Cardiac muscle cell (in vitro differentiated cells and primary cell): Measurements from ENCODE around the gene KLF11. TPM values are rescaled to one million over a fixed set of nuclear protein-coding genes. Genes with fewer than 3 reads are reported as not detected.

Source experiments
- DNase-seq, 2 donors: peaks; one replicate each; pipeline versions ENCODE4 v3.0.0 to v3.0.0-alpha.2; 2010 to 2017; ENCODE audit warnings: low read depth in 1 of 2, low spot score in 1 of 2
- H3K27ac ChIP-seq: fragments of 200-600 bp; sonication (generic); 2 replicates; pipeline ENCODE4 v1.5.1; 2016
- H3K27me3 ChIP-seq: fragments of 200-600 bp; sonication (generic); 2 replicates; pipeline ENCODE4 v1.6.0; 2016; ENCODE audit warnings: control low read depth
- H3K36me3 ChIP-seq: fragments of 200-600 bp; sonication (generic); 2 replicates; pipeline ENCODE4 v1.5.1; 2016; ENCODE audit warnings: control low read depth
- H3K4me1 ChIP-seq: fragments of 200-600 bp; sonication (generic); 2 replicates; pipeline ENCODE4 v1.8.1; 2017; ENCODE audit warnings: low read depth, mild to moderate bottlenecking, mixed run types
- H3K4me3 ChIP-seq: fragments of 200-600 bp; sonication (generic); 2 replicates; pipeline ENCODE4 v1.5.1; 2016; ENCODE audit warnings: mild to moderate bottlenecking
- H3K9me3 ChIP-seq: fragments of 200-600 bp; sonication (generic); 2 replicates; pipeline ENCODE4 v1.5.1; 2017; ENCODE audit warnings: low read depth, mild to moderate bottlenecking, control low read depth
- polyA plus RNA-seq: library from polyadenylated mRNA; unstranded; fragments of >200 nt; fragmentation: Nextera tagmentation; extraction: Ambion mirVana; gene quantifications from 2 replicates; pipeline ENCODE4 v1.2.1, GENCODE V29; 2016
- total RNA-seq: library from RNA; depleted of rRNA; stranded (reverse); fragments of >200 nt; gene quantifications from 2 replicates; pipeline ENCODE4 v1.2.3, GENCODE V29; 2016
- TF ChIP-seq, protein P1 (sequence below): IDR thresholded peaks from 2 replicates; pipeline ENCODE4 v1.5.1; 2012; ENCODE audit warnings: low read depth, mild to moderate bottlenecking, low read length

Gene KLF11
- total and polyA plus RNA-seq, 2 experiments from 2014 or later: 11.9 to 13.0 TPM

DNA sequence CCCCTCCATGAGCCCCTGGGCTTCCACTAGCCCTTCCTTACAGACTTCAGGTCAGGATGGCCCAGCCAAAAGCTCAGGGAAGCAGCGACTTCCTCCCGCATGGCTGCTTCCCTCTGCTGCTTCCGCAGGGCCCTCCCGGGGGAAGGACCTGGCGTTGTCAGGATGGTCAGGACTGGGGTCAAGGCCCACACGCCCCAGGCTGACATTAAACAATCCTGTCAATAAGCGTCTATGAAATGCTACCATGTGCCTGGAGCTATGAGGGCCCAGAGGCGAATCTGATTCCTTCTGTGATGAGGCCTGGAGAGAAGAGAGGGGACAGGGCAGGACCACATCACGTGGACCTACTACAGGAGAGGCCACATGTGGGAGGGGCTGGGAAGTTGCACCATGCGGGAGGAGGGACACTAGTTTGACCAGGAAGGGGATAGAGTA is 19.6 kb downstream of the KLF11 start:
- no peaks in the 10 kb centered on the region for H3K9me3 ChIP-seq
- no peaks in the 10 kb centered on the region for H3K27me3 ChIP-seq
- no peaks in the 10 kb centered on the region for H3K4me1 ChIP-seq
- TF ChIP-seq, protein P1, sequence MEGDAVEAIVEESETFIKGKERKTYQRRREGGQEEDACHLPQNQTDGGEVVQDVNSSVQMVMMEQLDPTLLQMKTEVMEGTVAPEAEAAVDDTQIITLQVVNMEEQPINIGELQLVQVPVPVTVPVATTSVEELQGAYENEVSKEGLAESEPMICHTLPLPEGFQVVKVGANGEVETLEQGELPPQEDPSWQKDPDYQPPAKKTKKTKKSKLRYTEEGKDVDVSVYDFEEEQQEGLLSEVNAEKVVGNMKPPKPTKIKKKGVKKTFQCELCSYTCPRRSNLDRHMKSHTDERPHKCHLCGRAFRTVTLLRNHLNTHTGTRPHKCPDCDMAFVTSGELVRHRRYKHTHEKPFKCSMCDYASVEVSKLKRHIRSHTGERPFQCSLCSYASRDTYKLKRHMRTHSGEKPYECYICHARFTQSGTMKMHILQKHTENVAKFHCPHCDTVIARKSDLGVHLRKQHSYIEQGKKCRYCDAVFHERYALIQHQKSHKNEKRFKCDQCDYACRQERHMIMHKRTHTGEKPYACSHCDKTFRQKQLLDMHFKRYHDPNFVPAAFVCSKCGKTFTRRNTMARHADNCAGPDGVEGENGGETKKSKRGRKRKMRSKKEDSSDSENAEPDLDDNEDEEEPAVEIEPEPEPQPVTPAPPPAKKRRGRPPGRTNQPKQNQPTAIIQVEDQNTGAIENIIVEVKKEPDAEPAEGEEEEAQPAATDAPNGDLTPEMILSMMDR: no peak
- H3K36me3 ChIP-seq: no peaks in the 10 kb centered on the region
- DNase-seq: no peak
- no peak overlapping the region for H3K4me3 ChIP-seq
- no peak overlapping the region for H3K27ac ChIP-seq

DNA sequence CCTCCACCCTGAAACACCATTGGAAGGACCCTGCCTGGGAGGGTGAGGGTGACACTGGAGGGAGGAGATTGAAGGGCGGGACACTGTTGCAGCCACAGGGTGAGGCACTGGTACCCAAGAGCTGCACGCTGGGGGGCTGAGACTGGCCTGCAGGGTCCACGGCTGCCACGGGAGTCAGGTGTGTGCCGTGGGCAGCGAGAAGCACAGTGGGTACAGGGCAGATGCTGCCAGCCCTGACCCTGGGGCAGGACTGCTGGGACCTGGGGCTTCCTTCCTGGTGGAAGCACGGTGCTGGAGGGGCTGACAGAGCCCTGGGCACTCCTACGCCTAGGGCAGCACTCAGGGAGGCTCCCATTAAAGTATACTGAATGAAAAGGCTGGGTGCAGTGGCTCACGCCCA is 20.2 kb downstream of the KLF11 start:
- DNase-seq: no peak
- Histone ChIP-seq H3K27me3 (no peaks in the 10 kb centered on the region), H3K9me3 (no peaks in the 10 kb centered on the region), H3K4me3 (no peak overlapping the region), H3K4me1 (no peaks in the 10 kb centered on the region), H3K36me3 (no peaks in the 10 kb centered on the region), H3K27ac (no peak overlapping the region)
- TF ChIP-seq, protein P1: no peak

DNA sequence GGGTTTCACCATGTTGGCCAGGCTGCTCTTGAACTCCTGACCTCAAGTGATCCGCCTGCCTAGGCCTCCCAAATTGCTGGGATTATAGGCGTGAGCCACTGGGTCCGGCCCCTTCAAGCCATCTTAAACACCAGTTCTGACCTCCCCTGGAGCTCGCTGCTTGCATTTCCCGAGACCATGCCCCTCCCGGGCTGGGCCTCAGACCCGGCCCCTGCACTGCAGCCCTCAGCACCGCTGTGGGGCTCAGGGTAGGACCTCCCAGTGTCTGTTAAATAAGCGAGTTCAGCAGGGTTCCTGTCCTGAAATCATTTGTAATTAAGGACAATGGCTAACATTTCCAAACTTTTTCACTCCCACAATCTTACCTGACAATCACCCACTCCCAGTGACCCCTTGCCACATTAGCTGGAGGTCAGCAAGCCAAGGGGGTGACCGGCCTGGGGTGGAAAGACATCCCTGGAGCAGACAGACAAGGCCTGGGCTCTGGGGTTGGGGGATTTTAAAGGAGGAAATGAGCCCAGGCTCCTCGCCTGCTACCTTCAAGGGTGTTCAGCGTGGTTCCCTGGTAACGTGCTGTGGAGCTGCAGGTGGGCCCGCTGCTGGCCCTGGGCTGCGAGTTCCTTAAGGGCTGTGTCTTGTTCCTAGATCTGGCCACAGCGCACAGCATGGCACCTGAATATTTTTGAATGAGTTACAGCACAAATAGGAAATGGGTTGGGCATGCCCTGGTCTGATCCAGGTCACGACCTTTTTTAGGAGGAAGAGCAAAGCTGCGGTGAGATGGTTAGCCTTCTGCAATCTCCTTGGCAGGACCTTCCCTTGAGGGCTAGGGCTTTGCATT is 21.8 kb downstream of the KLF11 start:
- H3K27me3 ChIP-seq: no peaks in the 10 kb centered on the region
- TF ChIP-seq, protein P1: no peak
- DNase-seq: no peak
- H3K36me3 ChIP-seq: no peaks in the 10 kb centered on the region
- no peak overlapping the region for H3K27ac ChIP-seq
- no peak overlapping the region for H3K4me3 ChIP-seq
- H3K9me3 ChIP-seq: no peaks in the 10 kb centered on the region
- H3K4me1 ChIP-seq: no peaks in the 10 kb centered on the region

DNA sequence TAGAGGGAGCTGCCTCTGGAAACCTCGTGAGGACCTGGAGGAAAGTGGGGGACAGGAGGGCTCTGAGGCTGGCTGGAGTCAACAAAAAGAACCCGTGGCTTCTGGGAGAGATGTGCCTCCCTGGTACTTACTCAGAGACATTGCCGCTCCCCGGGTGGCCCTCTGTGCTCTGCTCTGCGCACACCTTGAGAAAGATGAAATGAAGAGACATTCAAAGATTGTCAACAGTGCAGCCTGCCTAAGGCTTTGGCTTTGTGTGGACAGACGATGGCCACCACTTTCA is 22.4 kb downstream of the KLF11 start:
- Histone ChIP-seq H3K27me3 (no peaks in the 10 kb centered on the region), H3K9me3 (no peaks in the 10 kb centered on the region), H3K4me3 (no peak overlapping the region), H3K4me1 (no peaks in the 10 kb centered on the region), H3K27ac (no peak overlapping the region), H3K36me3 (no peaks in the 10 kb centered on the region)
- no peak for DNase-seq
- TF ChIP-seq, protein P1: no peak

DNA sequence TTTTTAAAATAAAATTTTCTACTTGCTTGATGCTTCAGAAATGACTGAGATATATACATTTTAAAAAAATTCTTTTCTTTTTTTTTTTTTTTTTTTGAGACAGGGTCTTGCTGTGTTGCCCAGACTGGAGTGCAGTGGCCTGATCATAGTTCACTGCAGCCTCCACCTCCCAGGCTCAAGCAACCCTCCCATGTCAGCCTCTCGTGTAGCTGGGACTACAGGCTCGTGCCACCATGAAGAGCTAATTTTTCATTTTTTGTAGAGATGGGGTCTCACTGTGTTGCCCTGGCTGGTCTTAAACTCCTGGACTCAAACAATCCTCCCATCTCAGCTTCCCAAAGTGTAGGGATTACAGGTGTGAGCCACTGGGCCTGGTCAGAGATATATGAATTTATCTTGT is 24.0 kb downstream of the KLF11 start:
- no peak for DNase-seq
- TF ChIP-seq, protein P1: no peak
- Histone ChIP-seq H3K4me1 (no peaks in the 10 kb centered on the region), H3K27me3 (no peaks in the 10 kb centered on the region), H3K4me3 (no peak overlapping the region), H3K27ac (no peak overlapping the region), H3K9me3 (no peaks in the 10 kb centered on the region), H3K36me3 (no peaks in the 10 kb centered on the region)
